K562 (cell line): Measurements from ENCODE around the gene PHOSPHO1.

Experiments
- ETV6 ChIP-seq, 3 experiments: fragments of 150-350 bp in 1 of 3; sonication (generic) in 1 of 3; formaldehyde crosslinking in 1 of 3; IDR thresholded peaks; 2 replicates each; pipeline versions ENCODE4 v1.6.1 to v1.8.0; 2014 to 2022; ENCODE audit warnings: borderline replicate concordance in 2 of 3, low read depth in 2 of 3, antibody characterized with exemption in 1 of 3, low read length in 1 of 3, mild to moderate bottlenecking in 1 of 3, missing genetic modification reagents in 1 of 3
- KAT2B ChIP-seq: IDR thresholded peaks from one replicate; pipeline ENCODE4 v1.6.1; 2012; ENCODE audit warnings: low read depth, mild to moderate bottlenecking, control low read depth, inconsistent platforms, low read length, moderate library complexity
- KLF1 ChIP-seq: fragments of 450-650 bp; IDR thresholded peaks from 2 replicates; pipeline ENCODE4 v1.6.1; 2016; ENCODE audit warnings: missing genetic modification characterization, missing compliant biosample characterization
- MTA2 ChIP-seq: fragments of 450-650 bp; IDR thresholded peaks from 2 replicates; pipeline ENCODE4 v1.6.1; 2016; ENCODE audit warnings: low read depth
- PCBP2 ChIP-seq: fragments of 200-400 bp; formaldehyde crosslinking; IDR thresholded peaks from 2 replicates; pipeline ENCODE4 v1.6.1; 2018; ENCODE audit warnings: low read length, low read depth, mild to moderate bottlenecking, moderate library complexity; ENCODE audit not compliant: poor library complexity, severe bottlenecking
- PHF8 ChIP-seq: fragments of 200-600 bp; sonication (generic); IDR thresholded peaks from 2 replicates; pipeline ENCODE4 v1.6.1; 2012; ENCODE audit warnings: mixed run types, mild to moderate bottlenecking, inconsistent platforms, low read length, moderate library complexity, borderline replicate concordance
- POLR2A ChIP-seq: fragments of 450-650 bp; conservative IDR thresholded peaks from 2 replicates; pipeline ENCODE4 v1.6.1; 2016
- POLR2AphosphoS2 ChIP-seq: IDR thresholded peaks from 2 replicates; pipeline ENCODE4 v1.6.1; 2012; ENCODE audit warnings: low read length, improper control_type of control experiment
- TOE1 ChIP-seq, 2 experiments: fragments of 450-650 bp in 1 of 2; sonication (generic) in 1 of 2; formaldehyde crosslinking in 1 of 2; IDR thresholded peaks; 2 replicates each; pipeline versions ENCODE4 v1.7.1 to v1.8.0; 2016 to 2022; ENCODE audit warnings: borderline replicate concordance in 2 of 2, mild to moderate bottlenecking in 2 of 2, antibody characterized with exemption in 1 of 2, inconsistent platforms in 1 of 2, low read depth in 1 of 2, missing genetic modification reagents in 1 of 2, moderate library complexity in 1 of 2
- U2AF2 ChIP-seq: fragments of 200-400 bp; formaldehyde crosslinking; optimal IDR thresholded peaks from 2 replicates; pipeline ENCODE3; 2017; ENCODE audit warnings: low read depth, mild to moderate bottlenecking, low read length
- ZNF263 ChIP-seq: sonication (generic); formaldehyde crosslinking; IDR thresholded peaks from 2 replicates; pipeline ENCODE4 v1.8.0; 2022; ENCODE audit warnings: mild to moderate bottlenecking, missing genetic modification reagents, borderline replicate concordance
- ZNF764 ChIP-seq: fragments of 250-450 bp; sonication (Bioruptor Pico); IDR thresholded peaks from 2 replicates; pipeline ENCODE4 v1.4.0; 2020; ENCODE audit warnings: low read depth, mild to moderate bottlenecking, moderate library complexity

- TF ChIP-seq POLR2AphosphoS2 = no peak
- TF ChIP-seq ZNF764 (CRISPR knock-in tag) = no peak
- TF ChIP-seq POLR2A = no peak
- TF ChIP-seq ETV6 (IDR thresholded peaks at IDR 0.05; ENCODE audit: borderline replicate concordance in 1 of 2, low read depth in 2 of 2, low read length in 1 of 2) = no peak
- TF ChIP-seq ETV6 (CRISPR knock-in tag; IDR thresholded peaks at IDR 0.05; ENCODE audit: borderline replicate concordance) = no peak
- TF ChIP-seq U2AF2 = no peak
- TF ChIP-seq ZNF263 (CRISPR knock-in tag) = no peak
- TF ChIP-seq TOE1 (IDR thresholded peaks at IDR 0.05; ENCODE audit: borderline replicate concordance) = no peak
- TF ChIP-seq TOE1 (CRISPR knock-in tag; IDR thresholded peaks at IDR 0.05; ENCODE audit: borderline replicate concordance, low read depth) = no peak
- TF ChIP-seq PHF8 = no peak
- no peak for TF ChIP-seq KLF1 (tag)
- TF ChIP-seq KAT2B = no peak
- no peak for TF ChIP-seq MTA2
- no peak for TF ChIP-seq PCBP2
Measured at GRCh38 chr17:49247944-49248343, 17.4 kb upstream of the PHOSPHO1 start.
